Measurements from ENCODE around the gene ACOT8.

Gene ACOT8

GRCh38 chr20:45792317-45793118 is 64.7 kb downstream of the ACOT8 start:
- peak; percentile 43 for DNase-seq (ENCODE audit: low spot score)

Measured in Ammon's horn (tissue), 1 donor.